ENCODE measurements around the gene ULK1.

Gene ULK1

GRCh38 chr12:131894313-131894860, at the start of gene ULK1:
TSS of gene ULK1 (plus strand) at chr12:131894622. CDS start at chr12:131895002, 380 bp downstream.
- DNase-seq (ENCODE audit: low read depth in 3 of 3) = peak; percentile 86 to 95 (median 89)

GRCh38 chr12:131844656-131845055, 49.8 kb upstream of the ULK1 start:
- no peak for DNase-seq (ENCODE audit: low read depth in 3 of 3)

GRCh38 chr12:131845121-131845520, 49.3 kb upstream of the ULK1 start:
- no peak for DNase-seq (ENCODE audit: low read depth in 3 of 3)

GRCh38 chr12:131847456-131847855, 47.0 kb upstream of the ULK1 start:
- DNase-seq (ENCODE audit: low read depth in 3 of 3) = no peak

GRCh38 chr12:131848753-131849152, 45.7 kb upstream of the ULK1 start:
- DNase-seq (ENCODE audit: low read depth in 3 of 3) = no peak

- no peak for DNase-seq (ENCODE audit: low read depth in 3 of 3)
These were observed 44.5 kb upstream of the ULK1 start for GRCh38 chr12:131849700-131850553.

- no peak for DNase-seq (ENCODE audit: low read depth in 3 of 3)
These were observed 43.4 kb upstream of the ULK1 start for GRCh38 chr12:131850856-131851559.

GRCh38 chr12:131851741-131852550, 42.5 kb upstream of the ULK1 start:
- DNase-seq (ENCODE audit: low read depth in 3 of 3) = no peak

- DNase-seq (ENCODE audit: low read depth in 3 of 3) = no peak
These were observed 41.7 kb upstream of the ULK1 start for GRCh38 chr12:131852551-131853299.

- no peak for DNase-seq (ENCODE audit: low read depth in 3 of 3)
These were observed 40.3 kb upstream of the ULK1 start for GRCh38 chr12:131853832-131854797.

- DNase-seq (ENCODE audit: low read depth in 3 of 3) = no peak
These were observed 39.5 kb upstream of the ULK1 start for GRCh38 chr12:131854861-131855476.

- DNase-seq (ENCODE audit: low read depth in 3 of 3) = no peak
These were observed 38.8 kb upstream of the ULK1 start for GRCh38 chr12:131855521-131856142.

GRCh38 chr12:131856366-131857097, 37.9 kb upstream of the ULK1 start:
- no peak for DNase-seq (ENCODE audit: low read depth in 3 of 3)

GRCh38 chr12:131857908-131858850, 36.2 kb upstream of the ULK1 start:
- DNase-seq (ENCODE audit: low read depth in 3 of 3) = no peak

GRCh38 chr12:131860472-131861260, 33.8 kb upstream of the ULK1 start:
- no peak for DNase-seq (ENCODE audit: low read depth in 3 of 3)

All from stimulated activated CD4-positive, alpha-beta T cell treated with anti-CD3 and anti-CD28 coated beads, TNF-alpha, amount 100 ng/mL, for 4 hours (primary cell).